ENCODE results near the gene TMCO2. TPM values are rescaled to one million over a fixed set of nuclear protein-coding genes. Genes with fewer than 3 reads are reported as not detected.

TMCO2 gene
- polyA plus RNA-seq, 1 donor: not detected

Other genes starting within 250 kb of the TMCO2 start
- gene CAP1, start 207.2 kb upstream of the TMCO2 start, polyA plus RNA-seq: 198 TPM
- 66.3 TPM for gene PPT1, start 150.7 kb upstream of the TMCO2 start, polyA plus RNA-seq
- 19.0 TPM for gene RLF, start 86.5 kb upstream of the TMCO2 start, polyA plus RNA-seq
- 45.9 TPM for gene ZMPSTE24, start 10.3 kb downstream of the TMCO2 start, polyA plus RNA-seq
- gene COL9A2, start 69.3 kb downstream of the TMCO2 start, polyA plus RNA-seq: 11.0 TPM
- gene SMAP2, start 125.8 kb downstream of the TMCO2 start, polyA plus RNA-seq: 21.6 TPM
- gene ZFP69B, start 202.5 kb downstream of the TMCO2 start, polyA plus RNA-seq: 2.7 TPM
- 4.5 TPM for gene ZFP69, start 229.4 kb downstream of the TMCO2 start, polyA plus RNA-seq

All from large intestine (tissue), 1 donor.